Activated CD8-positive, alpha-beta T cell treated with anti-CD3 and anti-CD28 coated beads for 36 hours (primary cell): Measurements from ENCODE around the gene IFT122. TPM values are rescaled to one million over a fixed set of nuclear protein-coding genes. Genes with fewer than 3 reads are reported as not detected.
"Not testable (repeated sequence)": the region's sequence is repeated elsewhere in the genome, so short reads cannot be mapped to it uniquely, and the experiment has no call there.

ENCODE experiments used
- ATAC-seq: fragments of 200-7000 bp; cut with Tn5 transposase; one replicate; pipeline ENCODE4 v1.10.0; 2021; ENCODE audit warnings: mild to moderate bottlenecking, moderate library complexity
- CTCF ChIA-PET: fragments of 350-600 bp; sonication (Branson Sonifier 250); formaldehyde crosslinking; loops from one replicate; lab custom pipeline; 2021; ENCODE audit warnings: antibody characterized with exemption; lab: Charles Lee
- POLR2A ChIA-PET: fragments of 350-600 bp; sonication (Branson Sonifier 250); formaldehyde crosslinking; loops from one replicate; lab custom pipeline; 2021; ENCODE audit warnings: antibody characterized with exemption; lab: Charles Lee
- DNase-seq: peaks from one replicate; pipeline ENCODE4 v3.0.0-alpha.2; 2020
- H3K27ac Mint-ChIP-seq: one replicate; pipeline ENCODE4 v1.8.0; 2021; ENCODE audit warnings: mild to moderate bottlenecking, mixed read lengths
- H3K27me3 Mint-ChIP-seq: one replicate; pipeline ENCODE4 v1.8.0; 2021; ENCODE audit warnings: mixed read lengths
- H3K36me3 Mint-ChIP-seq: one replicate; pipeline ENCODE4 v1.8.0; 2021; ENCODE audit warnings: low read depth, mixed read lengths
- H3K4me1 Mint-ChIP-seq: one replicate; pipeline ENCODE4 v1.8.0; 2021; ENCODE audit warnings: low read depth, mixed read lengths
- H3K4me3 Mint-ChIP-seq: one replicate; pipeline ENCODE4 v1.8.0; 2021; ENCODE audit warnings: mild to moderate bottlenecking, moderate library complexity, mixed read lengths
- H3K9me3 Mint-ChIP-seq: one replicate; pipeline ENCODE4 v1.8.0; 2021; ENCODE audit warnings: mixed read lengths
- CTCF ChIP-seq: fragments of 200-600 bp; IDR thresholded peaks from one replicate; pipeline ENCODE4 v1.8.0; 2022; ENCODE audit warnings: antibody characterized with exemption, mild to moderate bottlenecking
- intact Hi-C: fragments of 100-400 bp; cut with micrococcal nuclease; formaldehyde crosslinking; loops from one replicate; pipeline ENCODE4 v1.10.0; 2022
- total RNA-seq, 2 experiments: library from RNA; stranded (reverse); gene quantifications; one replicate each; pipeline ENCODE4 v1.2.3, GENCODE V29; 2021

Gene IFT122
- total RNA-seq, 2 experiments from 2014 or later = 18.9 to 20.4 TPM

- Mint-ChIP-seq H3K36me3 (no peaks in the 10 kb centered on the region), H3K4me3 (no peak overlapping the region), H3K27me3 (no peaks in the 10 kb centered on the region), H3K27ac (no peak overlapping the region), H3K9me3 (no peaks in the 10 kb centered on the region), H3K4me1 (no peaks in the 10 kb centered on the region)
- POLR2A ChIA-PET = interaction anchor here (0.6 kb wide), 1 partner anchor 31 kb away, joined by 3 read pairs; no protein-coding TSS in a partner anchor
- DNase-seq (no peak), ATAC-seq (no peak)
- intact Hi-C loops = no loop called here
- CTCF ChIA-PET = interaction anchor here (1.3 kb wide), 1 partner anchor 338 kb away, joined by 3 read pairs; no protein-coding TSS in a partner anchor
- TF ChIP-seq CTCF = no peak
These were observed 47.3 kb downstream of the IFT122 start for GRCh38 chr3:129487183-129487867.

GRCh38 chr3:129487868-129488335, 47.9 kb downstream of the IFT122 start:
- H3K4me1 Mint-ChIP-seq, intact Hi-C loops, CTCF ChIA-PET, H3K4me3 Mint-ChIP-seq, H3K36me3 Mint-ChIP-seq, H3K27me3 Mint-ChIP-seq, H3K9me3 Mint-ChIP-seq, DNase-seq, ATAC-seq, H3K27ac Mint-ChIP-seq: not testable (repeated sequence)
- POLR2A ChIA-PET = interaction anchor here (0.6 kb wide), 1 partner anchor 32 kb away, joined by 3 read pairs; no protein-coding TSS in a partner anchor

GRCh38 chr3:129489258-129489657, 49.2 kb downstream of the IFT122 start:
- H3K27ac Mint-ChIP-seq, DNase-seq, intact Hi-C loops, H3K36me3 Mint-ChIP-seq, H3K9me3 Mint-ChIP-seq, H3K4me1 Mint-ChIP-seq, H3K27me3 Mint-ChIP-seq, POLR2A ChIA-PET, ATAC-seq, H3K4me3 Mint-ChIP-seq: not testable (repeated sequence)
- CTCF ChIA-PET = interaction anchor here (1.4 to 2.3 kb wide), 6 partner anchors 65 to 445 kb away, joined by 3 to 9 read pairs (median 6); no protein-coding TSS in a partner anchor

DNA sequence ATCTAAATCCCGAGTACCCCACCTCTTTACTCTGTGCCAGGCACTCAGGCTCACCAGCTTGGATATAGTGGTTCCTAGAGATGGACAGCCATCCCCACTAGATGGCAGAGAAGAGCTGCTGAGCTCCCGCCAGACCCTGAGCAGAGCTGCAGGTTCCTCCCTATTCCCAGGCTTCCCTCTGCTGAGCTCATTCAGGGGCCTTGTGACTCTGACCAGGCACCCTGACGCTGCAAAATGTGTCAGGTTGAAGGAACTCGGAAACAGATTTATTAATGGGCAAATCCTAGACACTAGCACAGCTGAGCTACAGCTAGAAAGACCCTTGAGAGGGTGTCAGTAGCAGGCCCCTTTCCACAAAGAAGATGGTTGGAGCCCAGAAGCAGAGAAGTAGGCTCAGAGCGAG, 50.2 kb downstream of the IFT122 start:
- ChIA-PET POLR2A (interaction anchor here (0.9 to 1.1 kb wide), 2 partner anchors 90 to 93 kb away, joined by 3 to 4 read pairs; no protein-coding TSS in a partner anchor), CTCF (interaction anchor here (0.6 to 2.3 kb wide), 37 partner anchors 9 to 452 kb away, joined by 3 to 13 read pairs (median 3); partner anchors contain the start of genes IFT122 and MBD4)
- no peaks in the 10 kb centered on the region for H3K9me3 Mint-ChIP-seq
- peak; percentile 76 for TF ChIP-seq CTCF
- ATAC-seq (peak; percentile 99), DNase-seq (peak; percentile 59)
- H3K36me3 Mint-ChIP-seq = no peaks in the 10 kb centered on the region
- intact Hi-C loops = loop anchor here (2.0 to 10.0 kb wide), 3 partner anchors 125 to 445 kb away; no protein-coding TSS in a partner anchor
- H3K4me1 Mint-ChIP-seq = no peaks in the 10 kb centered on the region
- H3K4me3 Mint-ChIP-seq = no peak overlapping the region
- H3K27me3 Mint-ChIP-seq = no peaks in the 10 kb centered on the region
- H3K27ac Mint-ChIP-seq = no peak overlapping the region

DNA sequence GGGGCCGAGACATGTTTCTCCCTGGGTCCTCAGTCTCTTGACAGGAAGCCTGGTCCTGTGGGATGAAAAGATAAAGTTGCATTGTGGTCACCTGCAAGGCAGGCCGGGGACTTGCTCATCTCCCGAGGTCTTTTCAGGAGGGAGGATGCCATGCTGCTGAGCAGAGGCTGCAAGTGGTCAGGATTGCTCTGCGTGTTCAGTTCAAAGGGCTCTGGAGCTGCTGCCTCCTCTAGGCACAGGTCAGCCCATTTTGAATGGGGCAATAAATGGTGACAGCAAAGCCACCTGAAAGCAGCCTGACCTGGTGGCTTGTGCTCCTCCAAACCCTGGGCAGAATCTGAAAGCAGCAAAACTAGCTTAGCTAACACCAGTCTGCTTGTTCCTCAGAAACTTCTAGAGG, 51.1 kb downstream of the IFT122 start:
- not testable (repeated sequence) for H3K4me3 Mint-ChIP-seq, H3K4me1 Mint-ChIP-seq, H3K27ac Mint-ChIP-seq, H3K9me3 Mint-ChIP-seq, DNase-seq, H3K36me3 Mint-ChIP-seq, H3K27me3 Mint-ChIP-seq, ATAC-seq
- ChIA-PET POLR2A (interaction anchor here (1.1 kb wide), 1 partner anchor 92 kb away, joined by 4 read pairs; no protein-coding TSS in a partner anchor), CTCF (interaction anchor here (1.0 to 2.3 kb wide), 11 partner anchors 15 to 443 kb away, joined by 3 to 13 read pairs (median 7); partner anchors contain the start of genes IFT122 and MBD4)
- intact Hi-C loops = loop anchor here (2.0 to 10.0 kb wide), 3 partner anchors 124 to 444 kb away; no protein-coding TSS in a partner anchor

DNA sequence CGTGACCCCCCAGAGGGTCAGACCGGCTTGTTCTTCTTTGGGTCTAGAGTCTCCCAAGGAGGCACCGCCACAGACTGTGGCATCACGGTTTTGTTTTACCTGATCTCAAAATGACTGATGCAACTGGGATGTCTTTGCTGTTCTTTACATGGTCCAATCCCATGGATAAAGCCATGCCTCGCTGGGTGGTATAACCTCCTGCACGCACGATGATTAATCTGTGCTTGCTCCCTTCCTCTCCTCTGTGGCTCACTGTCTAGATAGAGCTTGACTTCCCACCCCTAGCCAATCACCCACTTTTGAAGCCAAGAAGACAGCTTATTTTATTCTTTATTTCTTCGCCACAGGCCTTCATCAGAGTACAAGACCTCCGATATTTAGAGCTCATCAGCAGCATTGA, 51.8 kb downstream of the IFT122 start:
- H3K36me3 Mint-ChIP-seq = no peaks in the 10 kb centered on the region
- H3K27me3 Mint-ChIP-seq = no peaks in the 10 kb centered on the region
- no peak overlapping the region for H3K27ac Mint-ChIP-seq
- ChIA-PET POLR2A (interaction anchor here (1.2 kb wide), 1 partner anchor 112 kb away, joined by 3 read pairs; no protein-coding TSS in a partner anchor), CTCF (interaction anchor here (0.6 to 1.7 kb wide), 2 partner anchors 334 to 336 kb away, joined by 3 to 8 read pairs; no protein-coding TSS in a partner anchor)
- intact Hi-C loops = loop anchor here (2.0 to 10.0 kb wide), 3 partner anchors 123 to 443 kb away; no protein-coding TSS in a partner anchor
- H3K9me3 Mint-ChIP-seq = no peaks in the 10 kb centered on the region
- TF ChIP-seq CTCF = no peak
- H3K4me3 Mint-ChIP-seq = no peak overlapping the region
- no peaks in the 10 kb centered on the region for H3K4me1 Mint-ChIP-seq
- DNase-seq = no peak
- no peak for ATAC-seq
